Retinal pigment epithelial cell (primary cell): Measurements from ENCODE around the gene CCND2.

Source experiments
- DNase-seq: peaks from one replicate; pipeline ENCODE4 v3.0.0-alpha.2; 2010; ENCODE audit warnings: low read depth
- H3K4me3 ChIP-seq: 2 replicates; pipeline ENCODE4 v1.5.1; 2011; ENCODE audit warnings: mild to moderate bottlenecking, low read length, control low read depth, moderate library complexity
- CTCF ChIP-seq: conservative IDR thresholded peaks from 2 replicates; pipeline ENCODE4 v1.5.1; 2011; ENCODE audit warnings: low read depth, low read length, control low read depth, inconsistent platforms

The CCND2 gene

GRCh38 chr12:4244868-4245267, 28.7 kb upstream of the CCND2 start:
- DNase-seq: no peak
- TF ChIP-seq CTCF: no peak
- no peak overlapping the region for H3K4me3 ChIP-seq

GRCh38 chr12:4245446-4245845, 28.1 kb upstream of the CCND2 start:
- TF ChIP-seq CTCF: no peak
- DNase-seq: no peak
- no peak overlapping the region for H3K4me3 ChIP-seq

GRCh38 chr12:4246116-4246515, 27.4 kb upstream of the CCND2 start:
- TF ChIP-seq CTCF: no peak
- DNase-seq: no peak
- no peak overlapping the region for H3K4me3 ChIP-seq

GRCh38 chr12:4250691-4251090, 22.9 kb upstream of the CCND2 start:
- no peak for DNase-seq
- TF ChIP-seq CTCF: no peak
- no peak overlapping the region for H3K4me3 ChIP-seq

- DNase-seq: no peak
- no peak overlapping the region for H3K4me3 ChIP-seq
- no peak for TF ChIP-seq CTCF
Measured at GRCh38 chr12:4251216-4251891, 22.2 kb upstream of the CCND2 start.

GRCh38 chr12:4251967-4252366, 21.6 kb upstream of the CCND2 start:
- no peak for TF ChIP-seq CTCF
- DNase-seq: no peak
- H3K4me3 ChIP-seq: no peak overlapping the region

GRCh38 chr12:4252601-4253000, 21.0 kb upstream of the CCND2 start:
- DNase-seq: no peak
- TF ChIP-seq CTCF: no peak

More at GRCh38 chr12:4252601-4253000, 21.0 kb upstream of the CCND2 start:
- no peak overlapping the region for H3K4me3 ChIP-seq
